Sigmoid colon (tissue), 3 donors: ENCODE data around the gene JAKMIP1.

Experiments used
- POLR2A ChIP-seq, 2 donors: fragments of 450-650 bp; IDR thresholded peaks; one replicate each; pipeline ENCODE4 v1.6.1; 2016; ENCODE audit warnings: antibody characterized with exemption in 2 of 2, mild to moderate bottlenecking in 2 of 2, moderate library complexity in 2 of 2
- TF ChIP-seq, protein P1 (sequence below), 4 experiments: fragments of 450-650 bp in 3 of 4; fragments of 200-600 bp in 1 of 4; IDR thresholded peaks; one replicate each; pipeline ENCODE4 v1.5.1; 2016 to 2019; ENCODE audit warnings: antibody characterized with exemption in 4 of 4, mild to moderate bottlenecking in 3 of 4, moderate library complexity in 2 of 4

DNA sequence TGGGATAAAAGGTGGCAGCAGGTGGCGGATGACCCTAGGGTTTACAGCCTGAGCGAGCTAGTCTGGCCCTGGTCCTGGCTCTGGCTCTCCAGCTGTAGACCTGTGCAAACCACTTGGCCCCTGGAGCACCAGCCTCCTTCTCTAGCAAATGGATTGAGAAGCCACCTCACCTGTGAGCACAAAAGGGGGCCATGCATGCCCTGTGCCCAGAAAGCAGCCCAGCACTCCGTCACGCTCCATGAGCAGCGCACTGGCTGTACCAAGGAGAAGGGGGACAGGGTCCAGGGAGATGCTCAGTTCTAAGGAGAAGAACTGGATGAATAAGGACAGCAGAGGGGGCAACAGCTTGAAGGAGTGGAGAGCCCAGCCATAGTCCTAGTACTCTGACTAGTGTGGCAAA, 135.2 kb downstream of the JAKMIP1 start:
- TF ChIP-seq, protein P1, sequence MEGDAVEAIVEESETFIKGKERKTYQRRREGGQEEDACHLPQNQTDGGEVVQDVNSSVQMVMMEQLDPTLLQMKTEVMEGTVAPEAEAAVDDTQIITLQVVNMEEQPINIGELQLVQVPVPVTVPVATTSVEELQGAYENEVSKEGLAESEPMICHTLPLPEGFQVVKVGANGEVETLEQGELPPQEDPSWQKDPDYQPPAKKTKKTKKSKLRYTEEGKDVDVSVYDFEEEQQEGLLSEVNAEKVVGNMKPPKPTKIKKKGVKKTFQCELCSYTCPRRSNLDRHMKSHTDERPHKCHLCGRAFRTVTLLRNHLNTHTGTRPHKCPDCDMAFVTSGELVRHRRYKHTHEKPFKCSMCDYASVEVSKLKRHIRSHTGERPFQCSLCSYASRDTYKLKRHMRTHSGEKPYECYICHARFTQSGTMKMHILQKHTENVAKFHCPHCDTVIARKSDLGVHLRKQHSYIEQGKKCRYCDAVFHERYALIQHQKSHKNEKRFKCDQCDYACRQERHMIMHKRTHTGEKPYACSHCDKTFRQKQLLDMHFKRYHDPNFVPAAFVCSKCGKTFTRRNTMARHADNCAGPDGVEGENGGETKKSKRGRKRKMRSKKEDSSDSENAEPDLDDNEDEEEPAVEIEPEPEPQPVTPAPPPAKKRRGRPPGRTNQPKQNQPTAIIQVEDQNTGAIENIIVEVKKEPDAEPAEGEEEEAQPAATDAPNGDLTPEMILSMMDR (IDR thresholded peaks at IDR 0.05), result no peak
- TF ChIP-seq POLR2A (IDR thresholded peaks at IDR 0.05), result no peak
